ENCODE results near the gene CMTM5. TPM values are rescaled to one million over a fixed set of nuclear protein-coding genes. Genes with fewer than 3 reads are reported as not detected.

Gene CMTM5
- total RNA-seq, 1 experiment from 2014 or later: not detected

- H3K4me1 ChIP-seq: no peaks in the 10 kb centered on the region
- H3K4me1 Mint-ChIP-seq (ENCODE audit: low read depth, unreplicated experiment): no peaks in the 10 kb centered on the region
- no peak for DNase-seq
- ChIA-PET CTCF (interaction anchor here (0.7 to 1.6 kb wide), 2 partner anchors 14 to 33 kb away, joined by 3 to 8 read pairs; no protein-coding TSS in a partner anchor), POLR2A (interaction anchor here (0.6 kb wide), 2 partner anchors 37 to 164 kb away, joined by 3 to 5 read pairs; no protein-coding TSS in a partner anchor)
- intact Hi-C loops (cut with micrococcal nuclease; ENCODE audit: unreplicated experiment): no loop called here
- no peaks in the 10 kb centered on the region for H3K27me3 ChIP-seq (replicated peaks; ENCODE audit: control insufficient read depth, insufficient read depth, low read length)
- no peaks in the 10 kb centered on the region for H3K36me3 ChIP-seq (ENCODE audit: control insufficient read depth, insufficient read depth, low read length)
- H3K4me3 Mint-ChIP-seq (ENCODE audit: unreplicated experiment): no peak overlapping the region
- H3K9me3 Mint-ChIP-seq (ENCODE audit: unreplicated experiment): no peaks in the 10 kb centered on the region
- no TSS peak for BruUV-seq (replicated peaks)
- no peak overlapping the region for H3K27ac Mint-ChIP-seq (ENCODE audit: unreplicated experiment)
- no peak overlapping the region for H3K4me3 ChIP-seq (ENCODE audit: low read depth, low read length)
- peaks cover 5% of the 10 kb centered on the region for H3K27me3 Mint-ChIP-seq (ENCODE audit: insufficient read depth, unreplicated experiment)
- no peaks in the 10 kb centered on the region for H3K36me3 Mint-ChIP-seq (ENCODE audit: insufficient read depth, unreplicated experiment)
- no peak for TF ChIP-seq CTCF (IDR thresholded peaks at IDR 0.05; ENCODE audit: insufficient read depth in 1 of 2, low read depth in 1 of 2, low read length in 1 of 2, severe bottlenecking in 1 of 2, unreplicated experiment in 1 of 2)
- no peaks in the 10 kb centered on the region for H3K9me3 ChIP-seq
These were observed 17.0 kb upstream of the CMTM5 start for GRCh38 chr14:23359722-23360447.

- no peaks in the 10 kb centered on the region for H3K9me3 Mint-ChIP-seq (ENCODE audit: unreplicated experiment)
- no peak overlapping the region for H3K27ac Mint-ChIP-seq (ENCODE audit: unreplicated experiment)
- peak in 1 of 2 experiments; percentile 7 for TF ChIP-seq CTCF (IDR thresholded peaks at IDR 0.05; ENCODE audit: insufficient read depth in 1 of 2, low read depth in 1 of 2, low read length in 1 of 2, severe bottlenecking in 1 of 2, unreplicated experiment in 1 of 2)
- BruUV-seq (replicated peaks): no TSS peak
- intact Hi-C loops (cut with micrococcal nuclease; ENCODE audit: unreplicated experiment): no loop called here
- H3K27me3 Mint-ChIP-seq (ENCODE audit: insufficient read depth, unreplicated experiment): no peaks in the 10 kb centered on the region
- CTCF ChIA-PET: interaction anchor here (0.7 to 1.6 kb wide), 2 partner anchors 15 to 34 kb away, joined by 3 to 8 read pairs; no protein-coding TSS in a partner anchor
- H3K36me3 ChIP-seq (ENCODE audit: control insufficient read depth, insufficient read depth, low read length): no peaks in the 10 kb centered on the region
- POLR2A ChIA-PET: interaction anchor here (0.6 kb wide), 1 partner anchor 38 kb away, joined by 3 read pairs; no protein-coding TSS in a partner anchor
- H3K4me1 Mint-ChIP-seq (ENCODE audit: low read depth, unreplicated experiment): no peaks in the 10 kb centered on the region
- H3K4me3 Mint-ChIP-seq (ENCODE audit: unreplicated experiment): no peak overlapping the region
- no peaks in the 10 kb centered on the region for H3K9me3 ChIP-seq
- H3K4me1 ChIP-seq: no peaks in the 10 kb centered on the region
- DNase-seq: no peak
- H3K36me3 Mint-ChIP-seq (ENCODE audit: insufficient read depth, unreplicated experiment): no peaks in the 10 kb centered on the region
- no peaks in the 10 kb centered on the region for H3K27me3 ChIP-seq (replicated peaks; ENCODE audit: control insufficient read depth, insufficient read depth, low read length)
- H3K4me3 ChIP-seq (ENCODE audit: low read depth, low read length): no peak overlapping the region
These were observed 16.4 kb upstream of the CMTM5 start for GRCh38 chr14:23360496-23360895.

GRCh38 chr14:23361320-23361719 is 15.5 kb upstream of the CMTM5 start:
- no peak for DNase-seq
- Mint-ChIP-seq H3K4me3 (ENCODE audit: unreplicated experiment) (no peak overlapping the region), H3K27me3 (ENCODE audit: insufficient read depth, unreplicated experiment) (no peaks in the 10 kb centered on the region), H3K36me3 (ENCODE audit: insufficient read depth, unreplicated experiment) (no peaks in the 10 kb centered on the region), H3K27ac (ENCODE audit: unreplicated experiment) (no peak overlapping the region), H3K4me1 (ENCODE audit: low read depth, unreplicated experiment) (no peaks in the 10 kb centered on the region), H3K9me3 (ENCODE audit: unreplicated experiment) (no peaks in the 10 kb centered on the region)
- ChIA-PET CTCF (interaction anchor here (1.0 to 1.6 kb wide), 2 partner anchors 9 to 16 kb away, joined by 3 to 8 read pairs; partner anchors contain the start of gene SLC22A17), POLR2A (no interaction called here)
- Histone ChIP-seq H3K9me3 (no peaks in the 10 kb centered on the region), H3K36me3 (ENCODE audit: control insufficient read depth, insufficient read depth, low read length) (no peaks in the 10 kb centered on the region), H3K27me3 (replicated peaks; ENCODE audit: control insufficient read depth, insufficient read depth, low read length) (no peaks in the 10 kb centered on the region), H3K4me1 (no peaks in the 10 kb centered on the region), H3K4me3 (ENCODE audit: low read depth, low read length) (no peak overlapping the region)
- intact Hi-C loops (cut with micrococcal nuclease; ENCODE audit: unreplicated experiment): no loop called here
- no peak for TF ChIP-seq CTCF (IDR thresholded peaks at IDR 0.05; ENCODE audit: insufficient read depth in 1 of 2, low read depth in 1 of 2, low read length in 1 of 2, severe bottlenecking in 1 of 2, unreplicated experiment in 1 of 2)
- no TSS peak for BruUV-seq (replicated peaks)
